Fibroblast of the aortic adventitia (primary cell): Measurements from ENCODE around the gene NTN4. TPM values are rescaled to one million over a fixed set of nuclear protein-coding genes. Genes with fewer than 3 reads are reported as not detected.
"Not testable (repeated sequence)": the region's sequence is repeated elsewhere in the genome, so short reads cannot be mapped to it uniquely, and the experiment has no call there.

Experiments used
- DNase-seq: peaks from one replicate; pipeline ENCODE4 v3.0.0-alpha.2; 2010; ENCODE audit warnings: low read depth
- H3K4me3 ChIP-seq: 2 replicates; pipeline ENCODE4 v1.5.1; 2011; ENCODE audit warnings: low read depth, mild to moderate bottlenecking, control low read depth, low read length, moderate library complexity
- total RNA-seq: library from RNA; depleted of rRNA; stranded (reverse); fragments of >200 nt; gene quantifications from 2 replicates; pipeline ENCODE4 v1.2.3, GENCODE V29; 2012; ENCODE audit warnings: low replicate concordance
- TF ChIP-seq, protein P1 (sequence below): IDR thresholded peaks from 2 replicates; pipeline ENCODE4 v1.5.1; 2011; ENCODE audit warnings: mild to moderate bottlenecking, low read length, control low read depth, inconsistent platforms; ENCODE audit not compliant: insufficient read depth

The NTN4 gene
- total RNA-seq, 1 donor = 71.8 TPM

- DNase-seq = no peak
- no peak overlapping the region for H3K4me3 ChIP-seq
- TF ChIP-seq, protein P1, sequence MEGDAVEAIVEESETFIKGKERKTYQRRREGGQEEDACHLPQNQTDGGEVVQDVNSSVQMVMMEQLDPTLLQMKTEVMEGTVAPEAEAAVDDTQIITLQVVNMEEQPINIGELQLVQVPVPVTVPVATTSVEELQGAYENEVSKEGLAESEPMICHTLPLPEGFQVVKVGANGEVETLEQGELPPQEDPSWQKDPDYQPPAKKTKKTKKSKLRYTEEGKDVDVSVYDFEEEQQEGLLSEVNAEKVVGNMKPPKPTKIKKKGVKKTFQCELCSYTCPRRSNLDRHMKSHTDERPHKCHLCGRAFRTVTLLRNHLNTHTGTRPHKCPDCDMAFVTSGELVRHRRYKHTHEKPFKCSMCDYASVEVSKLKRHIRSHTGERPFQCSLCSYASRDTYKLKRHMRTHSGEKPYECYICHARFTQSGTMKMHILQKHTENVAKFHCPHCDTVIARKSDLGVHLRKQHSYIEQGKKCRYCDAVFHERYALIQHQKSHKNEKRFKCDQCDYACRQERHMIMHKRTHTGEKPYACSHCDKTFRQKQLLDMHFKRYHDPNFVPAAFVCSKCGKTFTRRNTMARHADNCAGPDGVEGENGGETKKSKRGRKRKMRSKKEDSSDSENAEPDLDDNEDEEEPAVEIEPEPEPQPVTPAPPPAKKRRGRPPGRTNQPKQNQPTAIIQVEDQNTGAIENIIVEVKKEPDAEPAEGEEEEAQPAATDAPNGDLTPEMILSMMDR = no peak
Measured at GRCh38 chr12:95673576-95673975, 117.0 kb downstream of the NTN4 start.

DNA sequence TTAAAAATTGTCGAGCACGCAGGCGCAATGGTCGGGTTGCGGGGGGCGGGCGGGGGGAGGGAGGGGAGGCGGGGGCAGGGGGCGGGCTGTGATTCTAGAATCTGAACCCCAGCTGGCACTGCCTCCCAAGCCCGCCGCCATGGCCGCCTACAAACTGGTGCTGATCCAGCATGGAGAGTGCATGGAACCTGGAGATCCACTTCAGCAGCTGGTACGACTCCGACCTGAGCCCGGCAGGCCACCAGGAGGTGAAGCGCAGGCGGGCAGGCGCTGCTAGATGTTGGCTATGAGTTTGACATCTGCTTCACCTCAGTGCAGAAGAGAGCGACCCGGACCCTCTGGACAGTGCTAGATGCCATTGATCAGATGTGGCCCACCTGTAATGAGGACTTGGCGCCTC is 118.4 kb downstream of the NTN4 start:
- no peak overlapping the region for H3K4me3 ChIP-seq
- TF ChIP-seq, protein P1 = no peak
- no peak for DNase-seq

DNA sequence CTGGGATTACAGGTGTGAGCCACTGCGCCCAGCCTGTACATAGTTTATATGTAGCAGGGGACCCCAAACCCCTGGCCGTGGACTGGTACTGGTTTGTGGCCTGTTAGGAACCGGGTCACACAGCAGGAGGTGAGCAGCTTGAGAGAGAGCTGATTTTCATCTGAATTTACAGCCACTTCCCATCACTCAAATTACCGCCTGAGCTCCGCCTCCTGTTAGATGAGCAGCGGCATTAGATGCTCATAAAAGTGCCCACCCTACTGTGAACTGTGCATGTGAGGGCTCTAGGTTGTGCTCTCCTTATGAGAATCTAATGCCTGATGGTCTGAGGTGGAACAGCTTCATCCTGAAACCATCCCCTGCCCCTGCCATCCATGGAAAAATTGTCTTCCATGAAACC is 119.3 kb downstream of the NTN4 start:
- no peak for DNase-seq
- no peak overlapping the region for H3K4me3 ChIP-seq
- TF ChIP-seq, protein P1 = no peak

GRCh38 chr12:95663525-95663924 is 127.0 kb downstream of the NTN4 start:
- no peak overlapping the region for H3K4me3 ChIP-seq
- TF ChIP-seq, protein P1 = no peak
- DNase-seq = peak; percentile 80

DNA sequence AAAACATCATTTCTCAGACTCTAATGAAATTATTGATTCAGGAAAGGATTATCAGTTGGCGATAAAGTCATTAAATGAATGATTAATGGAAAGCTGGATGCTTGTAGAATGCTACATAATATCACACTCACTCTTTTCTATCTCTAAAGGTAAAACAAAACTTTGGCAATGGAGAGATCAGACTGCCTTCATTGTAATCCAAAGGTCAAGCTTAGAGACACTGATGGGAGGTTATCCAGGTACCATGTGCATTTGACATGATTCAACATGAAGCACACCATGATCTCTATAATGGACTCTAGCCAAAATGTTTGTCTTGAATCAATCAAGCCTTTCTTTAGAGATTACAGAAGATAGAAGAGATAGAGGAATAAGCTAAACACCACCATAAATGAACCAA is 129.2 kb downstream of the NTN4 start:
- DNase-seq = no peak
- TF ChIP-seq, protein P1 = no peak
- H3K4me3 ChIP-seq = no peak overlapping the region

- DNase-seq = no peak
- no peak overlapping the region for H3K4me3 ChIP-seq
- TF ChIP-seq, protein P1 = no peak
Measured at GRCh38 chr12:95658386-95658785, 132.2 kb downstream of the NTN4 start.

DNA sequence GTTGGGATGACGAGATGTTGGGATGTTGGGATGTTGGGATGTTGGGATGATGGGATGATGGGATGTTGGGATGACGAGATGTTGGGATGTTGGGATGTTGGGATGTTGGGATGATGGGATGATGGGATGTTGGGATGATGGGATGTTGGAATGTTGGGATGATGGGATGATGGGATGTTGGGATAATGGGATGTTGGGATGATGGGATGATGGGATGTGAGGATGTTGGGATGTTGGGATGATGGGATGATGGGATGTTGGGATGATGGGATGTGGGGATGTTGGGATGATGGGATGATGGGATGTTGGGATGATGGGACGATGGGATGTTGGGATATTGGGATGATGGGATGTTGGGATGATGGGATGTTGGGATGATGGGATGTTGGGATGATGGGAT is 135.9 kb downstream of the NTN4 start:
- not testable (repeated sequence) for H3K4me3 ChIP-seq, DNase-seq
